ENCODE data around the gene FANCC. TPM values are rescaled to one million over a fixed set of nuclear protein-coding genes. Genes with fewer than 3 reads are reported as not detected.

Gene FANCC
- total and polyA plus RNA-seq, 2 of the 13 experiments (the other 11 are each of a cell fraction or from before 2014, with no cell fraction given) = 7.4 to 8.6 TPM

- TF ChIP-seq PLSCR1 (CRISPR knock-in tag; IDR thresholded peaks at IDR 0.05; ENCODE audit: borderline replicate concordance) (no peak), ZNF276 (CRISPR knock-in tag; IDR thresholded peaks at IDR 0.05; ENCODE audit: low read depth) (no peak), SP2 (CRISPR knock-in tag; IDR thresholded peaks at IDR 0.05) (no peak), HMG20A (CRISPR knock-in tag; IDR thresholded peaks at IDR 0.05; ENCODE audit: borderline replicate concordance) (peak; percentile 32; the same call in 1 of the 2 replicates), ZNF891 (CRISPR knock-in tag; IDR thresholded peaks at IDR 0.05) (no peak), CHD2 (IDR thresholded peaks at IDR 0.05; ENCODE audit: low read depth, low read length) (no peak), HOXA9 (CRISPR knock-in tag; IDR thresholded peaks at IDR 0.05; ENCODE audit: borderline replicate concordance) (no peak), THYN1 (CRISPR knock-in tag; IDR thresholded peaks at IDR 0.05; ENCODE audit: borderline replicate concordance, low read depth) (no peak), NR2F1 (CRISPR knock-in tag; IDR thresholded peaks at IDR 0.05) (no peak), SAFB2 (CRISPR knock-in tag; IDR thresholded peaks at IDR 0.05; ENCODE audit: borderline replicate concordance, low read depth) (no peak), SMAD3 (CRISPR knock-in tag; IDR thresholded peaks at IDR 0.05) (no peak), ZBTB3 (CRISPR knock-in tag; IDR thresholded peaks at IDR 0.05; ENCODE audit: borderline replicate concordance, low read depth) (no peak), SOX13 (IDR thresholded peaks at IDR 0.05) (no peak), SOX13 (CRISPR knock-in tag; conservative IDR thresholded peaks at IDR 0.05 in 1 of 2, IDR thresholded peaks at IDR 0.05 in 1 of 2) (no peak), IRF9 (CRISPR knock-in tag; IDR thresholded peaks at IDR 0.05; ENCODE audit: borderline replicate concordance) (no peak), ZNF101 (CRISPR knock-in tag; IDR thresholded peaks at IDR 0.05; ENCODE audit: borderline replicate concordance, low read depth) (no peak), ZBTB2 (CRISPR knock-in tag; IDR thresholded peaks at IDR 0.05; ENCODE audit: low read depth) (no peak), RORA (CRISPR knock-in tag; IDR thresholded peaks at IDR 0.05) (no peak), ZNF350 (CRISPR knock-in tag; IDR thresholded peaks at IDR 0.05; ENCODE audit: borderline replicate concordance, low read depth) (peak; percentile 64; the same call in 1 of the 2 replicates), ZNF776 (CRISPR knock-in tag; IDR thresholded peaks at IDR 0.05) (no peak), ZGPAT (CRISPR knock-in tag; IDR thresholded peaks at IDR 0.05) (no peak)
These were observed 173.6 kb downstream of the FANCC start (continued) for GRCh38 chr9:95143591-95144561.
